ENCODE results near the gene TBL1X. TPM values are rescaled to one million over a fixed set of nuclear protein-coding genes. Genes with fewer than 3 reads are reported as not detected.

The TBL1X gene
- total and polyA plus RNA-seq, 2 donors: 6.8 to 11.5 TPM

DNA sequence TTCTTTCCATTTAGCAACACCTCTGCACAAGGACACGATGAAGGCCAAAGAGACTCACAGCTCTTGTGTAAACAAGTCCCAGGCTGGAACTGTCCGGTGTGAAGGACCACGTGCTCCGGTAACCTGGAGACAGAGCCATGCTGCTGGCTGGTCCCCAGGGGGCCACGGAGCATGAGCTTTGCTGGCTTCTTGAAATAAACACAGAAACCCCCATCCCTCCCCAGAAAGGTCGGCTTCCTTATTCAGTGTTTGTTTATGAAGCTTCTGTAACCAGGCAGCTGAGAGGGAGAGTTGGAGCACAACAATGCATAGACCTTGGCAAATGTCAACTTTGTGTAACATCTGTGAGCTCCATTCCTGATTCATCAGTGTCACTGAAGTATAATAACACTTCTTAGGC is 191.4 kb downstream of the TBL1X start:
- H3K4me3 ChIP-seq (ENCODE audit: low read length in 2 of 2): no peak overlapping the region
- H3K36me3 ChIP-seq (ENCODE audit: control insufficient read depth in 2 of 2, insufficient read depth in 2 of 2, low read length in 1 of 2): peaks cover 24 to 27% of the 10 kb centered on the region in 2 donors
- H3K4me1 ChIP-seq (ENCODE audit: control insufficient read depth in 2 of 2, insufficient read depth in 2 of 2, low read length in 2 of 2): no peaks in the 10 kb centered on the region
- no peaks in the 10 kb centered on the region for H3K27me3 ChIP-seq (ENCODE audit: control insufficient read depth in 2 of 2, insufficient read depth in 1 of 2, low read length in 1 of 2)
- WGBS: 95% methylated on average over 6 of the region's 6 CpGs
- no peak for DNase-seq (ENCODE audit: low read depth in 6 of 9, low spot score in 9 of 9)
- H3K27ac ChIP-seq (ENCODE audit: low read depth in 1 of 2, low read length in 1 of 2): no peak overlapping the region
- no peaks in the 10 kb centered on the region for H3K9me3 ChIP-seq (ENCODE audit: control insufficient read depth in 2 of 2, insufficient read depth in 1 of 2, low read length in 1 of 2)

GRCh38 chrX:9656871-9657270 is 192.0 kb downstream of the TBL1X start:
- no peaks in the 10 kb centered on the region for H3K27me3 ChIP-seq (ENCODE audit: control insufficient read depth in 2 of 2, insufficient read depth in 1 of 2, low read length in 1 of 2)
- no peaks in the 10 kb centered on the region for H3K4me1 ChIP-seq (ENCODE audit: control insufficient read depth in 2 of 2, insufficient read depth in 2 of 2, low read length in 2 of 2)
- H3K36me3 ChIP-seq (ENCODE audit: control insufficient read depth in 2 of 2, insufficient read depth in 2 of 2, low read length in 1 of 2): peaks cover 24 to 27% of the 10 kb centered on the region in 2 donors
- H3K27ac ChIP-seq (ENCODE audit: low read depth in 1 of 2, low read length in 1 of 2): no peak overlapping the region
- 65% methylated on average over 3 of the region's 3 CpGs for WGBS
- no peak overlapping the region for H3K4me3 ChIP-seq (ENCODE audit: low read length in 2 of 2)
- H3K9me3 ChIP-seq (ENCODE audit: control insufficient read depth in 2 of 2, insufficient read depth in 1 of 2, low read length in 1 of 2): no peaks in the 10 kb centered on the region
- no peak for DNase-seq (ENCODE audit: low read depth in 6 of 9, low spot score in 9 of 9)

- no peaks in the 10 kb centered on the region for H3K9me3 ChIP-seq (ENCODE audit: control insufficient read depth in 2 of 2, insufficient read depth in 1 of 2, low read length in 1 of 2)
- WGBS: 97% methylated on average over 6 of the region's 6 CpGs
- H3K4me3 ChIP-seq (ENCODE audit: low read length in 2 of 2): no peak overlapping the region
- H3K4me1 ChIP-seq (ENCODE audit: control insufficient read depth in 2 of 2, insufficient read depth in 2 of 2, low read length in 2 of 2): no peaks in the 10 kb centered on the region
- no peak for DNase-seq (ENCODE audit: low read depth in 6 of 9, low spot score in 9 of 9)
- peaks cover 24 to 27% of the 10 kb centered on the region in 2 donors for H3K36me3 ChIP-seq (ENCODE audit: control insufficient read depth in 2 of 2, insufficient read depth in 2 of 2, low read length in 1 of 2)
- H3K27ac ChIP-seq (ENCODE audit: low read depth in 1 of 2, low read length in 1 of 2): no peak overlapping the region
- H3K27me3 ChIP-seq (ENCODE audit: control insufficient read depth in 2 of 2, insufficient read depth in 1 of 2, low read length in 1 of 2): no peaks in the 10 kb centered on the region
Measured at GRCh38 chrX:9657590-9658256, 192.9 kb downstream of the TBL1X start.

DNA sequence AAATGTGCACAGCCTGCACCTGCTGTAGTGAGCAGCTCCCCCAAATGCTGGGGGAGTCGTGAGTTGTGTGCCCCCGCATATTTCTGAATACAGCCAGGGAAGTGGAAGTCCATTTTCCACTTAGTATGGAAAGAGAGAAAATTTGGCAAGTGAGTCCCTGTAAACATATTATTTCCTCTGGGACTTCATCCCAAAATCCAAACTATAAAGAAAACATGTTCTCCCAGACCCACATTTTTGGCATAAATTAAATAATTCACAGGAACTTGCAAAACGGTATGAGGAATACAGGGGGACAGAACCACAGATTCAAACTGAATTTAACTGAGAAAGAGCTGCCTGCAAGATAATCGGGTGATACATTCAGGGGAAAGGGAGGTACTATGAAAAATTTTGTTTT is 193.6 kb downstream of the TBL1X start:
- Histone ChIP-seq H3K36me3 (ENCODE audit: control insufficient read depth in 2 of 2, insufficient read depth in 2 of 2, low read length in 1 of 2) (peaks cover 24% of the 10 kb centered on the region in 2 donors), H3K4me1 (ENCODE audit: control insufficient read depth in 2 of 2, insufficient read depth in 2 of 2, low read length in 2 of 2) (no peaks in the 10 kb centered on the region), H3K27me3 (ENCODE audit: control insufficient read depth in 2 of 2, insufficient read depth in 1 of 2, low read length in 1 of 2) (no peaks in the 10 kb centered on the region), H3K27ac (ENCODE audit: low read depth in 1 of 2, low read length in 1 of 2) (no peak overlapping the region), H3K9me3 (ENCODE audit: control insufficient read depth in 2 of 2, insufficient read depth in 1 of 2, low read length in 1 of 2) (no peaks in the 10 kb centered on the region), H3K4me3 (ENCODE audit: low read length in 2 of 2) (no peak overlapping the region)
- DNase-seq (ENCODE audit: low read depth in 6 of 9, low spot score in 9 of 9): no peak
- 93% methylated on average over 4 of the region's 4 CpGs for WGBS

- H3K9me3 ChIP-seq (ENCODE audit: control insufficient read depth in 2 of 2, insufficient read depth in 1 of 2, low read length in 1 of 2): no peaks in the 10 kb centered on the region
- no peak for DNase-seq (ENCODE audit: low read depth in 6 of 9, low spot score in 9 of 9)
- no peaks in the 10 kb centered on the region for H3K27me3 ChIP-seq (ENCODE audit: control insufficient read depth in 2 of 2, insufficient read depth in 1 of 2, low read length in 1 of 2)
- H3K27ac ChIP-seq (ENCODE audit: low read depth in 1 of 2, low read length in 1 of 2): no peak overlapping the region
- no peak overlapping the region for H3K4me3 ChIP-seq (ENCODE audit: low read length in 2 of 2)
- peaks cover 18% of the 10 kb centered on the region in 2 donors for H3K36me3 ChIP-seq (ENCODE audit: control insufficient read depth in 2 of 2, insufficient read depth in 2 of 2, low read length in 1 of 2)
- WGBS: 97% methylated on average over 17 of the region's 17 CpGs
- no peaks in the 10 kb centered on the region for H3K4me1 ChIP-seq (ENCODE audit: control insufficient read depth in 2 of 2, insufficient read depth in 2 of 2, low read length in 2 of 2)
Measured at GRCh38 chrX:9659571-9660195, 194.8 kb downstream of the TBL1X start.

DNA sequence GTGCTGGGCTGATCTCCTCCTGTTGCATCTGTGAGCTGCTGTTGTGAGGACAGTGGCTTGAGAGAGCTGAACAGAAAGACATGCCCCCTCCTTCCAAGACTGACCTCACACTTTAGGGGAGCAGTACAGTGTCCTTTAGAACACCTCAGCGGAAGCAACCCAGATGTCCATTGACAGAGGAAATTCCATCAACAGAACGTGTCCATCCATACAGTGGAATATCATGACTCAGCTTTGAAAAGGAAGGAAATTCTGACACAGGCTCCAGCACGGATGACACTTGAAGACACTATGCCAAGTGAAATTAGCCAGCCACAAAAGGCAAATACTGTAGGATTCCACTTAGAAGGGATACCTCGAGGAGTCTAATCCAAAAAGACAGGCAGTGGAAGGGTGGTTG is 197.3 kb downstream of the TBL1X start:
- Histone ChIP-seq H3K36me3 (ENCODE audit: control insufficient read depth in 2 of 2, insufficient read depth in 2 of 2, low read length in 1 of 2) (peaks cover 6 to 9% of the 10 kb centered on the region in 2 donors), H3K4me3 (ENCODE audit: low read length in 2 of 2) (no peak overlapping the region), H3K4me1 (ENCODE audit: control insufficient read depth in 2 of 2, insufficient read depth in 2 of 2, low read length in 2 of 2) (no peaks in the 10 kb centered on the region), H3K27ac (ENCODE audit: low read depth in 1 of 2, low read length in 1 of 2) (no peak overlapping the region), H3K9me3 (ENCODE audit: control insufficient read depth in 2 of 2, insufficient read depth in 1 of 2, low read length in 1 of 2) (no peaks in the 10 kb centered on the region), H3K27me3 (ENCODE audit: control insufficient read depth in 2 of 2, insufficient read depth in 1 of 2, low read length in 1 of 2) (no peaks in the 10 kb centered on the region)
- DNase-seq (ENCODE audit: low read depth in 6 of 9, low spot score in 9 of 9): no peak
- 97% methylated on average over 4 of the region's 4 CpGs for WGBS

DNA sequence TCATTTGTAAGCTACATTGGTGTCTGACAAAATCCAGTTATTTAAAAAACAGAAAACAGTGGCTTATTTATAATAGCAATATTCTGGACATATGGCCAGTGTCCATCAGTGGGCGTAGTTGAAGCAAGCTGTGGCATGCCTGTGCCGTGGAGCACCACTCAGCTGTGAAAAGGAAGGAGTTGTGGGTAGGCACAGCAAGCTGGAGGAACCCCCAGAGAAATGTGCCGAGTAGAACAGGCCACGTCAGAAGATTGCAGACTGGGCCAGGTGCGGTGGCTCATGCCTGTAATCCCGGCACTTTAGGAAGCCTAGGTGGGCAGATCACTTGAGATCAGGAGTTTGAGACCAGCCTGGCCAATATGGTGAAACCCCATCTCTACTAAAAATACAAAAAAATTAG is 198.4 kb downstream of the TBL1X start:
- 96% methylated on average over 6 of the region's 6 CpGs for WGBS
- Histone ChIP-seq H3K9me3 (ENCODE audit: control insufficient read depth in 2 of 2, insufficient read depth in 1 of 2, low read length in 1 of 2) (no peaks in the 10 kb centered on the region), H3K36me3 (ENCODE audit: control insufficient read depth in 2 of 2, insufficient read depth in 2 of 2, low read length in 1 of 2) (peaks cover 0 to 8% of the 10 kb centered on the region in 2 donors), H3K4me1 (ENCODE audit: control insufficient read depth in 2 of 2, insufficient read depth in 2 of 2, low read length in 2 of 2) (no peaks in the 10 kb centered on the region), H3K4me3 (ENCODE audit: low read length in 2 of 2) (no peak overlapping the region), H3K27me3 (ENCODE audit: control insufficient read depth in 2 of 2, insufficient read depth in 1 of 2, low read length in 1 of 2) (no peaks in the 10 kb centered on the region), H3K27ac (ENCODE audit: low read depth in 1 of 2, low read length in 1 of 2) (no peak overlapping the region)
- DNase-seq (ENCODE audit: low read depth in 6 of 9, low spot score in 9 of 9): no peak

DNA sequence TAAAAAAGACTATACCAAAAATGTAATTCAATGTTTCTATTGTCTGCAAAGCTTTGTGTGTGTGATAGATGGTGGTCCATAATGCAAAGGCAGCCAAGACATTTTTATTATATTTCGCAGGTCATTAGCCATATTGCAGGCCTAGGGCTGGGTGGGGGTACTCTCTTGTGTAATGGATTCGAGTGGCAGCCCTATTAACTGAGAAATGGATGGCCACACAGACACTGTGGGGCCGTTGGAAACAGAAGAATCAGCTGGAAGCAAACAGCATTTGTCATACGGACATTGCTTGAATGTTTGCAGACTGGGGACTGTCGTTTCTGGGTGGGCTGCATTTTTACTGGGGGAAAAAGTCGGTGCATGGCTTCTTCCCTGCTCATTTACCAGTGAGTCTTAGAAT is 199.4 kb downstream of the TBL1X start:
- no peaks in the 10 kb centered on the region for H3K4me1 ChIP-seq (ENCODE audit: control insufficient read depth in 2 of 2, insufficient read depth in 2 of 2, low read length in 2 of 2)
- DNase-seq (ENCODE audit: low read depth in 6 of 9, low spot score in 9 of 9): no peak
- 99% methylated on average over 6 of the region's 6 CpGs for WGBS
- no peak overlapping the region for H3K27ac ChIP-seq (ENCODE audit: low read depth in 1 of 2, low read length in 1 of 2)
- no peaks in the 10 kb centered on the region for H3K27me3 ChIP-seq (ENCODE audit: control insufficient read depth in 2 of 2, insufficient read depth in 1 of 2, low read length in 1 of 2)
- peaks cover 0 to 8% of the 10 kb centered on the region in 2 donors for H3K36me3 ChIP-seq (ENCODE audit: control insufficient read depth in 2 of 2, insufficient read depth in 2 of 2, low read length in 1 of 2)
- no peaks in the 10 kb centered on the region for H3K9me3 ChIP-seq (ENCODE audit: control insufficient read depth in 2 of 2, insufficient read depth in 1 of 2, low read length in 1 of 2)
- H3K4me3 ChIP-seq (ENCODE audit: low read length in 2 of 2): no peak overlapping the region

DNA sequence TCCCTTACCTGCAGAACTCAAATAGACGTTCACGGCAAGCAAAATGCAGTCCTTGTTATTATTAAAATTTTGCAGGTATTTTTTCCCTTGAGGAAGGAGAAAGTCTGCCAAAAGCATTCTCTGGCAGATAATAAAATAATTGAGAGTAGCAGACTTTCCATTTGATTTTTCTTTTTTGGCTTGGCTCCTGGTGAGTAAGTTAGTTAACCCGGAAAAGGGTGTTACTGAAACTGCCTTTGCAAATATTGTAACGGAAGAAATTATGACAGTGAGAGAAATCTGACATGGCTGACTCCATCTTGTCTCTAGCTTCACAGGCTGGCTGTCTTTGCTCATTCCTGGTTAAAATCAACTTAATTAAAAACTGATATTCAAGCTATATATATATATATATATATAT is 200.3 kb downstream of the TBL1X start:
- H3K27ac ChIP-seq (ENCODE audit: low read depth in 1 of 2, low read length in 1 of 2): no peak overlapping the region
- H3K9me3 ChIP-seq (ENCODE audit: control insufficient read depth in 2 of 2, insufficient read depth in 1 of 2, low read length in 1 of 2): no peaks in the 10 kb centered on the region
- no peaks in the 10 kb centered on the region for H3K4me1 ChIP-seq (ENCODE audit: control insufficient read depth in 2 of 2, insufficient read depth in 2 of 2, low read length in 2 of 2)
- 91% methylated on average over 4 of the region's 4 CpGs for WGBS
- no peak for DNase-seq (ENCODE audit: low read depth in 6 of 9, low spot score in 9 of 9)
- peaks cover 0 to 5% of the 10 kb centered on the region in 2 donors for H3K36me3 ChIP-seq (ENCODE audit: control insufficient read depth in 2 of 2, insufficient read depth in 2 of 2, low read length in 1 of 2)
- no peaks in the 10 kb centered on the region for H3K27me3 ChIP-seq (ENCODE audit: control insufficient read depth in 2 of 2, insufficient read depth in 1 of 2, low read length in 1 of 2)
- no peak overlapping the region for H3K4me3 ChIP-seq (ENCODE audit: low read length in 2 of 2)
